GM13977 (cell line): Measurements from ENCODE around the gene ASIC5.

Experiments used
- DNase-seq: peaks from one replicate; pipeline ENCODE4 v3.0.0; 2012; ENCODE audit warnings: low spot score
- CTCF ChIP-seq: IDR thresholded peaks from 2 replicates; pipeline ENCODE4 v1.5.1; 2012; ENCODE audit warnings: mild to moderate bottlenecking, control low read depth; ENCODE audit not compliant: insufficient read depth; ENCODE audit errors: extremely low read depth, missing control alignments
- in situ Hi-C: fragments of 300-500 bp; cut with MboI; formaldehyde crosslinking; loops from one replicate; pipeline ENCODE4 v1.12.0; 2022; ENCODE audit warnings: low sequenced_read_pairs, low pct_unique_long_range_greater_than_20kb, mixed read lengths, inconsistent platforms; ENCODE audit not compliant: unreplicated experiment

The ASIC5 gene

GRCh38 chr4:155883895-155884294 is 17.8 kb upstream of the ASIC5 start:
- in situ Hi-C loops: no loop called here
- no peak for TF ChIP-seq CTCF
- no peak for DNase-seq

GRCh38 chr4:155881555-155881954 is 15.5 kb upstream of the ASIC5 start:
- TF ChIP-seq CTCF: no peak
- no peak for DNase-seq
- in situ Hi-C loops: no loop called here

GRCh38 chr4:155879767-155880166 is 13.7 kb upstream of the ASIC5 start:
- TF ChIP-seq CTCF: no peak
- in situ Hi-C loops: no loop called here
- DNase-seq: no peak

- no peak for DNase-seq
- TF ChIP-seq CTCF: no peak
- in situ Hi-C loops: no loop called here
Measured at GRCh38 chr4:155878611-155879010, 12.5 kb upstream of the ASIC5 start.

GRCh38 chr4:155877971-155878370 is 11.9 kb upstream of the ASIC5 start:
- TF ChIP-seq CTCF: no peak
- DNase-seq: no peak
- in situ Hi-C loops: no loop called here

GRCh38 chr4:155875878-155876277 is 9.8 kb upstream of the ASIC5 start:
- no peak for TF ChIP-seq CTCF
- in situ Hi-C loops: no loop called here
- DNase-seq: no peak

- no peak for DNase-seq
- in situ Hi-C loops: no loop called here
- TF ChIP-seq CTCF: no peak
Measured at GRCh38 chr4:155855897-155856296, 10.2 kb downstream of the ASIC5 start.
